ENCODE results near the gene ALDH1A1.

The ALDH1A1 gene

DNA sequence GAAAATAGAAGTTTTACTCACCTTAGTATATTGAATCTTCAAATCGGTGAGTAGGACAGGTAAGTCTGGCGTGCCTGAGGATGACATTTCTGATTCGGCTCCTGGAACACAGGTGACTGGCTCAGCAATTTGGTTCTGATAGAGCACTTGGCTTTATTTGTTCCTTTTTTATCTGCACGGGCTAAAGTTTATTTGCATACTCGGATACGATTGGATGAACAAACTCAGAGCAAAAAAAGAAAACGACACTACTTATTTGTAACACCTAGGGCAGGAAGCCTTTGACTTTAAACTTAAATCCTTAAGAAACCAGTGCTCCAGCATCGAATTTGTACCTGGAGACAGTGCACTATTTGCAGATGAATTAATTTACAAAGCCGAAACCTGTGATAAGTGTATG, at the start of gene ALDH1A1:
ALDH1A1 (minus strand) TSS at position 140 of the 400 bp plus-strand sequence; CDS start at position 87, 53 bp downstream.
- no peak for DNase-seq (ENCODE audit: low read depth)

DNA sequence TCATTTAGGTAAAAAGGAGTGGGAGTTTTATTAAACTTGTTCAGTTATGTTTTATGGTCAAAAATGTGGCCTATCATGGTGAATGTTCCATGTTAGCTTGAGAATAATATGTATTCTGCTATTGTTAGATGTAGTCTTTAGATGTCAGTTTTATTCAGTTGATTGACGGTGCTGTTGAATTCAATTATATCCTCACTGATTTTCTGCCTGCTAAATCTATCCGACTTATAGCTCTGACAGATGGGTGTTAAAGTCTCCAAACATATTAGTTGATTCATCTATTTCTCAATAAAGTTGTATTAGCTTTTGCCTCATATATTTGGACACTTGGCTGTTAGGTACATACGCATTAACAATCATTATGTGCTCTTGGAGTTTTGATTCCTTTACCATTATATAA, 49.0 kb upstream of the ALDH1A1 start:
- no peak for DNase-seq (ENCODE audit: low read depth)

DNA sequence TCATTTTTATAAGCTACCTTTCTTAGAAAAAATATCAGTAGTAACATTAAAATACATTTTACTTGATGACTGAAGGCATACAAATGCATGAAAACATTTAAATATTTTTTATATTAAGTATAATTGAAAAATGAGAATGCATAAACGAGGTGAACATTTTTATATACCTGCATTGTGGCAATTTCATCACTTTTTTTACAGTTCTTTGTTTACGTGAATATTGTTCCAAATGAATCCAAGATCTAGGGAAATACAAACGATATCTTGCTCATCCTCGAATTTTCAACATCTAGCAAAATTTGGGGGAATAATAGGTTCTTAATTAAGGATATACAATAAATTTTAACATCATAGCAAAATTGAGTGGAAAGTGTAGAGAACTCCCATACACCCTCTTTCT, 45.5 kb upstream of the ALDH1A1 start:
- no peak for DNase-seq (ENCODE audit: low read depth)

DNA sequence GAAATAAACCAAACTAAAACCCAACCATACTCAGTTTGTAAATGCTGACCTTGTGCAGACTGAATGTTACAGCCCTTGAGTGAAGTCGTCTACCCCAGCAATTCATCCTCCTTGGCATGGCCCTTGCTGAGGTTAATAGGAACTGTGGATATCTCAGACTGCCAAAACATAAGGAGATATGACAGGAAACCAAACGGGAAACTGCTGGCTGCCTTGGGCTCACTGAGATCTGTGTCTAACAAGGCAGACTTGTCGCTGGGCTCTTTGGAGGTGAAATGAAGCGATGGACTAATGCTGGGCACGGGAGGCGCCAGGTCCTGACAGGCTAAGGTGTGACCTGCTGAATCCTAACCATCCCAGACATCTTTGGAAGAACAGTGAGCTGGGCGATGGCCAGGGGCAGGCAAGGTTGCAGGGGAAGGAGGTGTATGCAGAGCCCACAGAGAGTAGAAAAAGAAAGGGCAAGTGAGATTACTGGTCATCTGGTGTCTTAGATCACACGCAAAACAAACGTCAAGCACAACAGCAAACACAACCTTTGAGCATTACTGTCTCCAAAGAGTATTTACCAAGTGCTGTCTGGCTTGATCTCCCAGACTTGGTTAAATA, 44.6 kb upstream of the ALDH1A1 start:
- no peak for DNase-seq (ENCODE audit: low read depth)

DNA sequence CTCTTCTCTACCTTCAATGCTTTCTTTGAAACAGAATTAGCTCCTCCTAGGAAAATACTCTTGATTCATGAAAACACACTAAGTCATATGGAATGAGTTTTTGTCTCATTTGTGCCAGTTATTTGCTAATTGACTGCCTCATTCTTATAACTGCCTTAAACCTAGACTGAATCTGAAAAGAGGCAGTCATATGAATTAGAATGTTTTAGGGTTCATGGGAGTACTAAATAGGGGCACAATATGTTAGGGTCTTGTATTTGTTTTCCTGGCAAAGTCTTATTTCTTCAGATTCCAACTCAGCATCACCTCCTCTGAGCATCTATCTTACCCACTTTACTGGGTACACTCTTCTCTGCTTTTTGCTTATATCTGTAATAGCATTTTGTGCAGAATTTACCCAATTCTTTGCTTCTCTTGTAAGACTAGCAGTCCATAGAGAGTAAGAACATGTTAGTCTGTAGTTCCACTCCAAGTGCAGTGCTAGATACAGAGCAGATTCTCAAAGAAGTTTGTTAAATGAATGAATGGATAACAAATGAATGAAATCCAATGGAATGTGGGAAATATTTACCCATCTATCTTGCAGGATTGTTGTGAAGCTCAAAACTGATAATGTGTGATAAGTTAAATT, 43.9 kb upstream of the ALDH1A1 start:
- DNase-seq (ENCODE audit: low read depth) = no peak

DNA sequence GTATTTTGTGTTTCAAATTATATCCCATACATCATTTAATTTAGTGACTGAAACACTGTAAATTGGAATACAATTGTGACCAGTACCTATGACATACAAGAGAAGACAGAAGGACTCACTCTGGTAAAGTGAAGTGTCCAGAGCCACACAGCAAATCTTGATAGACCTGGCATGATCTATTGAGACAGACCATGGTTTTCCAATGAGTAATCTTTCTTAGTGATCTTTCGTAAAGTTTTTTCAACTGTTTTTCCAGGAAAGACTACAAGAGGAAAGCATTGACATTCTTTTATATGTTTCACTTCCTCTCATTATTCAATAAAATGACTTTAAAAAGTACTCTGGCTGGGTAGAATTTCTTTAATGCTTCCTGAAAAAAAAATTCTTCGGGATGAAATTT, 43.3 kb upstream of the ALDH1A1 start:
- DNase-seq (ENCODE audit: low read depth) = no peak

DNA sequence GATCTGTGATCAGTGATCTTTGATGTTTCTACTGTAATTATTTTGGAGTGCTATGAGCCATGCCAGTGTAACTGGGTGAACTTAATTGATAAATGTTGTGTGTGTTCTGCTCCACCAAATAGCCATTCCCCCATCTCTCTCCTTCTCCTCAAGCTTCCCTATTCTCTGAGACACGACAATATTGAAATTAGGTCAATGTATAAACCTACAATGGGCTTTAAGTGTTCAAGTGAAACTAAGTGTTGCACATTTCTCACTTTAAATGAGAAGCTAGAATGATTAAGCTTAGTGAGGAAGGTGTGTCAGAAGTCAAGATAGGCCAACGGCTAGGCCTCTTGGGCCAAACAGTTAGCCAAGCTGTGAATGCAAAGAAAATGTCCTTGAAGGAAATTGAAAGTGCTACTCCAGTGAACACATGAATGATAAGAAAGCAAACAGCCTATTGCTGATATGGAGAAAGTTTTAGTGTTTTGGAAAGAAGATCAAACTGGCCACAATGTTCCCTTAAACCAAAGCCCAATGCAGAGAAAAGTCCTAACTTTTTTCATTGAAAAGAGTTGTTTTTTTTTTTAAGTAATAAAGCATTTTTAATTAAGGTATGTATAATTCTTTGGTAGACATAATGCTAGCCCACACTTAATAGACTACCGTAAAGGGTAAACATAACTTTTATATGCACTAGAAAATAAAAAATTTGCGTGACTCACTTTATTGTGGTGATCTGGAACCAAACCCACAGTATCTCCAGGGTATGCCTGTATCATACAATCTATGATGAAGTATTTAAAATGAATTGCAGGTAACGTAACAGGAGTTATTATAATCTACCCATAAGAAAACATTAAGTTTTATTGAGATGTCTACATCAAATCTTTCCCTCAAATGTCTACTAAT, 42.5 kb upstream of the ALDH1A1 start:
- DNase-seq (ENCODE audit: low read depth) = no peak

DNA sequence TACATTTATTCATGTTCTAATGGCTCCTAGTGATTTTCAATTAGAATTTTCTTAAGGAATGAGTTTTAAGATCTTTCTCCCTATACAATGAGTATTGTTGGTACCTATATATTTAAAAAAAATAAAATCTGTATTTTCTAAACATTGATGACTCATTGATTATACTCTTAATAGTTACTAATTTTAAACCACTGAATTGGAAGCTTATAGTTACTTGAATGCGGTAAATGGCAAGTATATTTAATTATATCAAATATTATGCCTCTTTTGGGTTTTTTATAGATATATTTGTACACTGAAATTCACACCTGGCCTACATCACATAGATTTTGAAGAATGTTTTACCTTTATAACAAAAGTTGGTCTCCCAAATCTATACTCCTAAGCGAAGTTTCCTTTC, 38.9 kb upstream of the ALDH1A1 start:
- DNase-seq (ENCODE audit: low read depth) = no peak

DNA sequence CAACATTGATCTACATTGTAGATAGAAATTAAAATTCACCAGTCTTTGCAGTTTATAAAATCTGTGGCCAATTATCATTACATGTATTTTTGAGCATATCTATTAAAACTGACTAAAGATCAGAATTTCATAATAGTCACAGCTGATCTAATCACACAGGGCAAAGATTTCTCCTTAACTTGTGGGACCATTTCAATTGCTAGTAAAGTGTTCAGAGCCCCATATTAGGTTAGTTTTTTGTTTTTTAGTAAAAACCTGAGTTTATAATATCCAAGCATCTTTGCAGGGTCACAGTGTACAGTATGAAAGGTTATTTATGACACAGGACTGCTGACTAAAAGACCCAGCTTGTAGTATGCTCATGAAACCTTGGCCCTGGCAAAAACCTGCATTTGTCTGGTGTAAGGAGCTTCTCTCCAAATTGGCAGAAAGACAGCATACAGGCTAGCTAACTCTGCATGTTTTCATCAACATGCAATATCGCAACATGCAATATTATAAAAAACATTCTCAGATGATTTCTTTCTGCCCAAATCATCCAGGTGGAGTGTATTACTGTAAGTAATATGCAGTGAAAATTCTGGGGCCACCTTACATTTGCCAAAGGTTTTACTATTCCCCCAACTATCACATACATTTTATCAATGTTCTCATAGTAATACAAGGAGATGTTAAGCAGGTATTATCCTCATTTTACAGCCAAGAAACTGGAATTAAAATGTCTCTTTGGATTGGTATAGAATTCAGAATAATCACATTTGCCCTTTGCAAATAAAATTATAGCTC, 37.7 kb upstream of the ALDH1A1 start:
- no peak for DNase-seq (ENCODE audit: low read depth)

DNA sequence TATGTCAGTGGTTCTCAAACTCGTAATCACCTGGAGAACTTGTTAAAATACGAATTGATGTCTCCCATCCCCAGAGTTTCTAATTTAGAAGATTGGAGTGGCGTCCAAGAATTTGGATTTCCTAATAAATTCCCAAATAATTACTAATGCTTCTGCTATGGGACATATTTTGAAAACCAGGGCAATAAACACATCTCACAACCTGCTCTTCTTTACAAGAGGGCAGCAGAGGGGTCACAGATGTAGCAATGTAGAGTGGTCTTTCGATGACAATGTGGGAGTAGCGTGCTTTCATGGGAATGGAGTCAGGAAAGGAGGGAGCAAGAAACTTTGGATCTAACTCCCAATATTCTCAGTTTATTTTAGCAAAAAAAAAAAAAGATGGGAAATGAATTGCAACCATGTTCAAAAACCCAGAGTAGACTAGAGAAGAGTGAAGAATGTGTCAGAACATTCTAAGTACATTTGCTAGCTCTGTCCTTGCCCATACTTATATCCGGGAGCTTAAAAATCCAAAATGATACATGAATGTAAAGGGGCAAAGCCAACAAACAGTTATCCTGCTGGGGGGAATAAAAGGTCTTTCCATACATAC, 33.8 kb upstream of the ALDH1A1 start:
- no peak for DNase-seq (ENCODE audit: low read depth)

DNA sequence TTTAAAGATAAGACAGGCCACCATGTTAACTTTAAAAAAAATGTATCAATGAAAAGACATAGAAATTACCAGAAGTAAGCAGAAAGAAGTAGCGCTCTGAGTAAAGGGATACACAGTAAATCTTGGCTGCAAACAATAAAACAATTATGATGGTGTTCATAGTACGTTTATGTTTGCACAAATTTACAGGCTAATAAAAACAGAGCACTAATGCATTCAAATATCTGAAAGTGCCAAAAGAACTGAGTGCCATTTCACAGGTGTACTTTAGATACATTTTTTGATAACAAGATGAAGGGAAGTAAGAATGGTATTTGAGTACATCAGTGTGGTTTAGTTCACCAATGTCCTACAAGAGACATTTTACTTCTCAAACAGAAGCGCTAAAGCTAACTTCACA, 32.9 kb upstream of the ALDH1A1 start:
- DNase-seq (ENCODE audit: low read depth) = no peak

DNA sequence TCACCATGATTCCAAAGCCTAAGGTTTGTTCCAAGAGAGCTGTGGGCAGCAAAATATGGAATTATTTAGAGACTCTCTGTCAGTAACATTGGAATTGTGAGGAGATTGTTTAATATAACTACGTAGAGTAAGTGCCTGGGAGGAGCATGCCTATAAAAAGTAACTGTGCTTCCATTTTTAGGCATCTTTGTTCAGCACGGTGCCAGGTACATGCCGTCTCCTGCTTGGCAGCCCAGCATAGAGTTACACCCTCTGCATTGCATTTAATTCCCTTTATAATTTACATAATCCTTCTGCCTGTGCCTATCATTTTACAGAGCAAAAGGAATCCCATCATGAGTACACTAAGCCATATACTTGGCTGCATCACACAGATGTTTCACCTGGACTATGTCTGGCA, 32.1 kb upstream of the ALDH1A1 start:
- DNase-seq (ENCODE audit: low read depth) = no peak

DNA sequence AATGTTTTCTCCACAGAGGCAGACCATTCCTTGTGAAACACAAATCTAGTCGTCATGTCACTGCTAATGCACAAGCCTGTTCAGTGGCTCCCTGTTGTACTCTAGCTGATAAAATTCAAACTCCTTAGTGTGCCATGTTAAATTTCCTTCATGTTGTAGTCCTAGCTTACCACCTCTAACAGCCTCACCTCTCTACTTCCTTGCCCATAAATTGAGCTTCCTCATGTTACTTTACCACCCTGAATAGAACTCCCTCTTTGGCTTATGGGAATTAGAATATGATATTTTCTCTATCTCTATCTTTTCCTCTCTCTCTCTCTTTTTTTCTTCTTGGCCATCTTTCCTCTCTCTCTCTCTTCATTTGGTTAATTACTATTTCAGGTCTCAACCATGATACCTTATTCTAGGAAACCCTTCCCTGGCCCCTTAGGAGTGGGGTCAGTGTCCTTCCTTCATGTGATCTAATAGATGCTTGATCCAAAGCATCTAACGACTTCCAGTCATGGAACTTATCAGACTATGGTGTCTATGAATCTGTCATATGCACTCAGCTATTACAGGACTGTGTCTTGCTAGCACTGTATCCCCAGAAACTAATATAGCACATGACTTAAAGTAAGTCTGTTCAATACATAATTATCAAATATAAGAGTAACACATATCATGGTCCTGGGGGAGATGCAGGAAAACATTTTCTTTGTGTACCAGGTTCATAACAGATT, 31.5 kb upstream of the ALDH1A1 start:
- no peak for DNase-seq (ENCODE audit: low read depth)

DNA sequence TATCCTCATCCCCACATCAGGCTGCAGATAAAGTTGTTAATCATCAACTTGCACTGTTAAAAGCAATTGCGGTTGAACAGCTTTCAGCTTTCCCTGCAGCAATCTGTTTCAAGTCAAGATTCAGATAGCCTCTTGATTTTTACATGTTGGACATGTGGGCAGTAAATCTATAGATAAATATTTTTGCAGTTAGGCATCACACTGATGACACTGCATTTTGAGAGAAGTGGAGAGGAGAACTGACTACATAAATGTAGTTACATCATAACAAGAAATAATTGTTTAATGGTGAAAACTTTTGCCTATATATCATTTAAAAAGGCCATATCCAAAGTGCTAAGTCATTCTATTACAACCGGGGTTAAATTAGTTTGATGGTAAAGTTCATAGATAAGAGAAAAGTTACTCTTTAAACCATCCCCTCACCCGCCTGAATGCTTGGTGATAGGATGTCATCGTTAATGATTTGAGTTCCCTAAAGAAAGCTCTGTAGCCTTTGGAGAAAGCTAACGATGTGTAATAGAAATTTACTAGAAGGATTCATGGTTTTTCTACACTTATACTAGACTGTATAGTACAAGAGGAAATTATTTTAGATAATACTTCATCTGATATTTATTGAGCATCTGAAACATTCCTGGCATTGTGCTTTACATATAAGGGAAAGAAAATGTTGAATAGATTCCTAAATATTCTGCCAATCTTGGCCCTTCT, 30.8 kb upstream of the ALDH1A1 start:
- no peak for DNase-seq (ENCODE audit: low read depth)

DNA sequence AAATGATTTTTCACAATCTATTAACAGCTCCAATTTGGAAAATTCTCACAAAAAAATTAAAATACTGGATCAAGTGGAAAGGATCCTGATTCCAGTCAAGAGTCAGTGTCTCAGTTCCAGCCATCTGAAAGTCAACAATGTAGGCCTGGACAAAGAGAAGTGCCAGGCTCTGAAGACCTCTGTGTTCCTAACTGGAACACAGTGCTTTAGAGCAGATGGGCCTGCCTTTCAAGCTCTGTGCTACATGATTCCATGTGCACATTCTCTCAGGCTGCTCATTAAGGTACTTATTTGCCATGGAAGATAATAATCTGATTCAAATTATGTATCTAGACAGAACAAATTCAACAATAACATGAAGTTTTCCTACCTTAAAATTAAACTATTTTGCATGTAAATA, 30.2 kb upstream of the ALDH1A1 start:
- DNase-seq (ENCODE audit: low read depth) = no peak

DNA sequence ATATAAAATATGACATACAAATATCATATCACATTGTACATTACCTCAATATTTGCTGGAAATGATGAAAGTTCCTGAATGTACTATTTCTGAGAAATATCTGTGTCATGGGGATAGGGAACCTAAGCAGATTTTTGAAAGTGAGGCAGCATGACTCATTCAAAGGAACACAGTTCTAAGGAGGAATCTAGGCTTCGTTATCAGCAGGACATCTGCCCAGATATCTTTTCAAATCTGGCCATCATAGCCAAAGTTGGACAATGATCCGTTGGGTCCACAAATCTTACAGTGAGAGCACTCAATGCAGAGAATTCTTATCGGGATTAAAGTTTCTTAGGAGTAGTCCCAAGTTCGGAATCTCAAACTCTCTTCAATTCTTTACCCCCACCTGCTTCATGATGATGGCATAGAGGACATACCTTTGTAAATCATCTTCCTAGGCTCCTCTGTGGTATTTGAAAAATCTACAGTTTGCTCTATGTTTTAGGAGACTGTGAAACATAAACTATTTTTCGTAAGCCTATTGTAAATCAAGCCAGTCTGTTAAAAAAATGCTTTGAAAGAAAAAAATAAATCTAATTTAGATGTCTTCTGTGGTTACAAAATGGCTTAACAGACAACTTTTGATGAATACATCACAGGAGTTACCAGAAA, 29.4 kb upstream of the ALDH1A1 start:
- no peak for DNase-seq (ENCODE audit: low read depth)

DNA sequence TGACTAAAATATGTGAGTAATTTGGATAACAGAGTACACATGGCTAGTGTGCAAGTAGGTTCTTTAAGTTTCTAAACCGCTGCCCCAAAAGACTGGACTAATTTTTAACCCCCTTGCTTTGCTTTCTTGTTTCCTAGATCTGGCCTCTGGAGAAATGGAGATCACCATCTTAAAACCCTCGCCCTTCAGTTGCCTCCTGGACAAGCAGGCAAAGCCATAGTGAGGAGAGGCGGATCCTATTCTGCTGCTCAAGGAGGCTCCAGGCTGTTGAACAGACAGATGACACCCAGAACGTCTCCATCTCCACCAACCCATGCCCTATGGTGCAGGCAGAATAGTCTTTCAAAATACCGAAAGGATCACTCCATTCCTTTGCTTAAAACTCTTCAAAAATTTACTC, 28.6 kb upstream of the ALDH1A1 start:
- DNase-seq (ENCODE audit: low read depth) = no peak

DNA sequence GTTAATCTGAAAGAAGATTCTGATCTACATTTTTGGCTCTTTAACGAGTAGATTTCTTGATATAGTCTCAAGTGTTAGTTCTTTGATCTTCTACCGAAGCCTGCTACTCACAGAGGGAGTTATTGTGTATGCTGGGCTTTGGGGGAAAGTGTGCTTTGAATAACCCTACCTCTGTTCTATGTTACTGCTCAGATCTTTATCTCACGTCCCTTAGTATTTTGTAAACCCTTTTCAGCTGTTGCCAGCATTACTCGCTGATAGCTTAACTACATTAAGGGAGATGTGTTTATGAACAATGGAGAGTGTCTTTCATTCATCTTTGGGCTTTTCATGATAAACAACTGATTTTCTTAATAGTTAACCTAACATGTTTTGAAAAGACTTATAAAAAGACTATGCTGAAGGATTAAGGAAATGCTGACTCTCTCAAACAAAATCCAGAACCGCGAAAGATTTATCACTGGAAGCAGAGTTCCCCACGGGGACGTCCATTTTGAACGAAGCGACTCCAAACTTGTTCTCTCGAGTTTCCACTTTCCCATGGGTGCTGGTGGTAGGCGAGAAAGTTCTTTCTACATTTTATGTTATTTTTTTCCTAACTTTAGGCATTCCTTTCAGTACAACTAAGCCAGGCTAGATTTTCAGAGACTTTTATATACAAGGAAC, 27.9 kb upstream of the ALDH1A1 start:
- DNase-seq (ENCODE audit: low read depth) = no peak

DNA sequence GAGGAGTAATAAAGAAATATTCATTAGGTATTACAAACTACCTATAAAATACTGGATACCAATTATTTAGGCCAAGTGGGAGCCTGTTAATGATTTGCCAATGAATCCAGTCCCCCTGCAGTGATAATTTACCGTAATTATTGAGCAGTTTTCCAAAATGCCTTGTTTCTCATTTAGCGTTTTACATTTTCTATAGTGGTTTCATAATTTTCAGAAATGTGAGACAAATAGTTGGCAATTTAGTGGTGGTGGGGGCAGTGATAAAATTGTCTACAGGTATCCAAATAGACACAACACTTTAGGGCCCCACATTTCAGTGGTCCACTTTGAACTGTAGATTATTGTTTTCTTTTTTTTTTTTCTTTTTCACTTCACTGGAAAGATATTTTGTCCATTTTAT, 27.3 kb upstream of the ALDH1A1 start:
- DNase-seq (ENCODE audit: low read depth) = no peak
